ENCODE measurements around the gene RAB11B.
"Not testable (repeated sequence)": the region's sequence is repeated elsewhere in the genome, so short reads cannot be mapped to it uniquely, and the experiment has no call there.

Gene RAB11B

DNA sequence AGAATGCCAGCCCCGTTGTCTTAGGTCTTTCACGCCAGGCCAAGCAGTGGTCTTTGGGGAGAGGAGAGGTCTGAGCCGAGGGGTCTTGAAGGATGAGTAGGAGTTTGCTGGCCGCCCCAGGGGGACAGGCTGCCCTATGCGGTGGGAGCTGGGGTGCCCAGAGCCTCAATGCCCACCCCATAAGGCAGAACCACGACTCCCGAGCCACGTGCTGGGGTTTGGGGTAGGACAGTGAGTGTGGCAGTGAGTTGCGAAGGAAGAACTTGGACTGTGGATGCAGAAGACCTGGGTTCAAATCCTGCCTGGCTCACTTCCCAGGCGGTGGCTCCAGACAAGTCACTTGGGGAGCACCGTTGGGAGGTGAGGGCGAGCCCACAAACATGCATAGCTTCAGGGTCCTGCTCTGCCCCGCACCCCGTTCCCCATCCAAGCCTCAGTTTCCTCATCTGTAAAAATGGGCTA, 5.5 kb downstream of the RAB11B start:
- no peak for DNase-seq

DNA sequence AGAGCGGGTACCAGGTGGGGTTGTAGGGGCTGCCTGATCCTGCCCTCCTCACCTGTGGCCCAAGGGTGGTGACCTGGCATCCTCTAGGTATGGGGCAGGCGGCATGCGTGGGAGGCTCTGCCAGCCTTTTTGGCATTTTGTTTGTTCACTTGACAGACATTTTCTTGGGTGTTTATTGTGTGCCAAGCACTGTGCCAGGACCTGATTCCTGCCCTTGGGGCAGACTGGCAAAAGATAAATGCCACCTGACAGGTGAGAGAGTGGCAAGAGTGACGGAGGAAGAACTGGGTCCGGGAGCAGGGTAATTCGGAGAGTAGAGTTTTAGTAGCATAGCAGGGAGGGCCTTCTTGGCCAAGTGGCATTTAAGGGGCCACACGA, 6.0 kb downstream of the RAB11B start:
- no peak for DNase-seq

DNA sequence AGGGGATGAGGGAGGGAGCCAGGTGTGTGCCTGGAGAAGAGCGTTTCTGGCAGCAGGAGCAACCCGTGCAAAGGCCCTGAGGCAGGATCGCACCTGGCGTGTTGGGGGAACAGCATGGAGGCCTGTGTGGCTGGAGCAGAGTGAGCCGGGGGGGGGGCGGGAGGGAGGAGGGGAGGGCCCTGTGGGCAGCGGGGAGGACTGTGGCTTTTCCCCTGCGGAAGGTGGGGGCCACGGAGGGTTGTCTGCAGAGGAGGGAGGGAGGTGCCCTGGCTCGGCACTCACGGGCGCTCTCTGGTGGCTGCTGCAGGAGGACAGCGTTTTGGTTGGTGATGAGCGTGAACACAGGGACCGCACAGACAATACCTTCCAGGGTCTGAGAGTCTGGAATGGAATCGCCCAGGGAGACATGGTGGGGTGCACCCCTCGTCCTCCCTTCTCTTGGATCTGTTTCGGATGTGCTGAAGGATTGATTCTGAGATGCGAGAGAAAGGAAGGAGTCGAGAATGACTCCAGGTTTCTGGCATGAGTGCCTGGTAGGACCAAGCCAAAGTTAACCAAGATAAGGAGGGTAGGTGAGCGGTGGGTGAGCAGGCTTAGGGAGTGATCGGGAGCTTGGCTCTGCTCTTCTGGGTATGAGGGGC, 6.5 kb downstream of the RAB11B start:
- DNase-seq: peak; percentile 55 to 58

DNA sequence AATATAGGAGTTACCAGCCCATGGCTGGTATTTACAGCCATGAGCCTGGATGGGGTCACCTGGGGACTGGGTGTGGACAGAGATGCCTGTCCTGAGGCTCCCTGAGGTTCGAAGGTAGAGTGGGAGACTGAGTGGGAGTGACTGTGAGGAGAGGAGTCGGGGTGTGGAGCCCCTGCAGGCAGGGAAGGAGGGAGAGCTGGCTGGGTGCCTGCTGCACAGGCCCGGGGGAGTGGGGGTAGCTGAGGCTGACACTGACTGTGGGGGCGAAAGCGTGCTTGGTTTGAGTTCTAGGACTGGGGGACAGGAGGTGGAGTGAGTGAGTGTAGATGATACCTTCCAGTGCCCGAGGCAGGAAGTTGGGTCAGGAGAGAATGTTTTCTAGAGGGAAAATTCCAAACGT, 7.1 kb downstream of the RAB11B start:
- DNase-seq: no peak

DNA sequence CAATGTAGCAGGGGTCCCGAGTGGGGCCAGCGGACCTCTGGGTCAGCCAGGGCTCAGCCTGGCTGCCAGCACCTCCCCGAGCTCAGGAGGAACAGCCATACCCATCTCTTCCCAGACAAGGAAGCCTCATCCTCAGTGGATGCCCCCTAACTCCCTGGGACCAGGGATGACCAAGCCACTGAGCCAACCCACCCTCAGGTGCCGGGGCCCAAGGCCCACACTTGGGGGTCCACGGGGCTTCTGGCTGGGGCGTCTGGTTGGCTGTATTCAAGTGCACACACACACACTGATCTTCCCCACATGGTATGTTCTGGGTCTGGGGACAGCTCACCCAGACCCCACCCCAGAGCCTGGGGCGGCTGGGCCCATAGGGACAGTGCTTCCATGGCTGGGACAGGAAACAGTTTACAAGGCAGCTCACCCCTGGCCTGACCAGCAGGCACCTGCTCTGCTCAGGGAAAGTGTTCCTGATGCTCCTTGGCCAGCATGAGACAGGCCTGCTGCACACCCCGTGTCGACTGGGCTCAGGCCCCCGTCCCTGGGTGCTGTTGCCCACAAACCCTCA, 7.7 kb downstream of the RAB11B start:
- no peak for DNase-seq

DNA sequence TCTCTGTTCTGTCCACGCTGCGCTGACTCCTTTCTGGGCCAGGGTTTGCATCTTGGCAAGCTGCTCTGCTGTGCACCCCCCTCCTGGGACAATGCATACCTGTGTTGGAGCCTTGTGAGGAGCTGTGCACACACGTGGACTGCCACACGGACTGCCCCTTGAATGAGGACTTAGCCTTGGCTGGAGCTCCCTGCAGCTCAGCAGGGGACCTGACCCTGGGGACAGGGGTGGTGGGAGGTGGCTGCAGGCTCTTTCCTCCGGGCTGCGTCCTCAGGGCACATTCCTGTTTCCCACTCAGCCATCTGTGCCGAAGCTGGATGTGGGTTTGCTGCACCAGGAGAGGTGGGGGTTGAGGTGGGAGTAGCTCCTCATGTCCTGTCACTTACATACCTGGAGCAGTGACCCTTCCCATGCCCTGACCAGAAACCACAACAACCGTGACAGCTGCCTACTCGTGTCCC, 8.2 kb downstream of the RAB11B start:
- DNase-seq: no peak

DNA sequence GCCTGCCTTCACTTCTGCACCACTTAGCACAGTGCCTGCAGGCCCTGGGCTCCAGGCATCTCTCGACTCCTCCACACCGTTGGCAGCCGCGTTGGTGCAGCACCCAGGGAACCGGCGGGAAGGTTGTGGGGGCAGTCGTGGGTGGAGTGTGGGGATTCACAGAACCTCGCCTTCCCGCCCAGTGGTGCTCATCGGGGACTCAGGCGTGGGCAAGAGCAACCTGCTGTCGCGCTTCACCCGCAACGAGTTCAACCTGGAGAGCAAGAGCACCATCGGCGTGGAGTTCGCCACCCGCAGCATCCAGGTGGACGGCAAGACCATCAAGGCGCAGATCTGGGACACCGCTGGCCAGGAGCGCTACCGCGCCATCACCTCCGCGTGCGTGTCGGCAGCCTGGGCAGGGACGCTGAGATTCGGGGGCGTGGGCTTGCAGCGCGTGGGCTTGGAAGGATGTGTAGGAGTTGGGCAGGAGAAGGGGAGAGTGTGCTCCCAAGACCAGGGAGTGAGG, 9.6 kb downstream of the RAB11B start:
- DNase-seq: no peak

DNA sequence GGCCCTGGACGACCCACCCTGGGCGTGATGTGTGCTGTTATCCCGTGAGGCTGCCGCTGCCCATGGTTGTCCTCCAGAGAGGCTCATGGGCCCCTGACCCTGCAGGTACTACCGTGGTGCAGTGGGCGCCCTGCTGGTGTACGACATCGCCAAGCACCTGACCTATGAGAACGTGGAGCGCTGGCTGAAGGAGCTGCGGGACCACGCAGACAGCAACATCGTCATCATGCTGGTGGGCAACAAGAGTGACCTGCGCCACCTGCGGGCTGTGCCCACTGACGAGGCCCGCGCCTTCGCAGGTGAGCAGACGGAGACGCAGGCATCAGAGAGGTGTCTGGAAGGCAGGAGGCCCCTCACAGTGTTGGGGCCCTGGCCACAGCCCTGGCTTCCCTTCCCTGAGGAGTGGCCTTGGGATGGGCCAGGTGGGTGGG, 11.8 kb downstream of the RAB11B start:
- DNase-seq: no peak

DNA sequence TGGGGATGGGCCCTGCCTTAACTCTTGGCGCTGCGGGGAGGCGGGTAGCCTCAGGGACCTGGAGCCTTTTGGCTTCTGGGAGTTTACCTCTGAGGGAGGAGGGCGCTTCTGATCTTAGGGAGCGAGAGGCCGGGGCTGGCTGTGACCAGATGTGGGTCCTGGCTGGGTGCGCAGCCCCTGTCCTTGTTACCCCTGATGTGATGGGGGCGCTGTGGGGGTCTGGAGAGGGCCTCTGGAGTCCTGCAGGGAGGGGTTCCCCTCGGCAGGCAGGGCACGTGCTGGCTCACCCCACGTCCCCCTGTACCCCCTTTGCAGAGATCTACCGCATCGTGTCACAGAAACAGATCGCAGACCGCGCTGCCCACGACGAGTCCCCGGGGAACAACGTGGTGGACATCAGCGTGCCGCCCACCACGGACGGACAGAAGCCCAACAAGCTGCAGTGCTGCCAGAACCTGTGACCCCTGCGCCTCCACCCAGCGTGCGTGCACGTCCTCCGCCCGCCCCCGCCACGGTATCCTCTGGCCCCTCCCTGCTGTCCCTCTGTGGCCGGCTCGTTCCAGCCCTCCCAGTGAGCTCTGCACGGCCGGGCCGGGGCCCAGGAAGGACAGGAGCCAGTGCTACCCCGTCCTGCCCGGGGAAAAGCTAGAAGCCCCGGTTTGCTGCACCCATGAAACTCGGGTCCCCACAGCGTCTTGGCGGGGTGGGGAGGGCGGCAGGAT, 13.1 kb downstream of the RAB11B start:
- no peak for DNase-seq

DNA sequence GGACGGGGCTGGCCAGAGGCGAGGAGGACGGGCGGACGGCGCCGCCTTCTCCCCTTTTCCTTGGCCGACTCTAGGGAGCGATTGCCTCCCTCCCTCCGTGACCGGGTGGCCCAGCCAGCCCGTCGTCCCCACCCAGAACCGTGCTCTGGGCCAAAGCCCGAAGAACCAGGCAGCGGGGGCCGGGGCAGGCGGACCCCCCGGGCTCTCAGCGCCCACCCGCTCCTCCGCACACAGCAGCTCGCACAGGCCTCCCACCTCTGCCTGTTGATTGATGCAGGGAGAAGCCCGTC, 13.6 kb downstream of the RAB11B start:
- DNase-seq: no peak

DNA sequence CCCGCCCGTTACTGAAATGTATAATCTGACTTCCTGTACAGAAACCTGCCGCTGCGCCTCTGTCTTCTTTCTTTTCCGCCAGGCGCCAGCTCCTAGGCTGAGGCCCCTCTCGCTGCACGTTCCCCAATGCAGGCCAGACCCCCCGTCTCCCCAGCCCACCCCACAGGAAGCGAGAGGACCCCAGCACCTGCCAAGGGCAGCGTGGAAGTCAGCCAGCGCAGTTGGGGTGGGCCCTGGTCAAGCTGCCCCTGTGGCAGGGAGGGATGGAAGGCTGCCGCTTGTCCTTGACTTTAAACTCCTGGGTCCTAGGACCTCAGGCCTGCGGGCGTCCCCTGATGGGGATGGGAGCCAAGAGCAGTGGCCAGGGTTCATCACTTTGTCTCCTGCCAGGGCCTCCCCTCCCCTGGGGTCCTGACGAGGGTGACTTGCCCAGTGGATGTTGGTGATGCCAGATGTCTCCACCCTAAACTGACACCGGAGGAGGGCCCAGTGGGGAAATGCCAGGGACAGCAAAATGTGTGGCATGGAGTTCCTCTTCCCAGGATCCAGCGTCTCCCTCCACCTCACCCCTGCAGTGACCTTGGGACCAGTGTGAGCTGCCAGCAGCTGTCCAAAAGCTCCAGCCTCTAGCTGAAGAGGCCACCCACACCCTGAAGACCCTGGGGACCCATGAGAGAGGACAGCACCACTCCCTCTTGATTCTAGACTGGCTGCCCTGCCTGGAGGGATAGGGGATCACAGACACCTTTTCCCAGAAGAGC, 14.4 kb downstream of the RAB11B start:
- DNase-seq: no peak

DNA sequence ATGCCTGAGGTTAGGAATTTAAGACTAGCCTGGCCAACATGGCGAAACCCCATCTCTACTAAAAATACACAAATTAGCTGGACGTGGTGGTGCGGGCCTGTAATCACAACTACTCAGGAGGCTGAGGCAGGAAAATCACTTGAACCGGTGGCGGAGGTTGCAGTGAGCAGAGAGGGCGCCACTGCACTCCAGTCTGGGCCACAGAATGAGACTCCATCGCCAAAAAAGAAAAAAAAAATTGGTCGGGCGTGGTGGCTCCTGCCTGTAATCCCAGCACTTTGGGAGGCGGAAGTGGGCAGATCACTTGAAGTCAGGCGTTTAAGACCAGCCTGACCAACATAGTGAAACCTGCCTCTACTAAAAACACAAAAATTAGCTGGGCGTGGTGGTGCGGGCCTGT, 20.6 kb downstream of the RAB11B start:
- not testable (repeated sequence) for DNase-seq

DNA sequence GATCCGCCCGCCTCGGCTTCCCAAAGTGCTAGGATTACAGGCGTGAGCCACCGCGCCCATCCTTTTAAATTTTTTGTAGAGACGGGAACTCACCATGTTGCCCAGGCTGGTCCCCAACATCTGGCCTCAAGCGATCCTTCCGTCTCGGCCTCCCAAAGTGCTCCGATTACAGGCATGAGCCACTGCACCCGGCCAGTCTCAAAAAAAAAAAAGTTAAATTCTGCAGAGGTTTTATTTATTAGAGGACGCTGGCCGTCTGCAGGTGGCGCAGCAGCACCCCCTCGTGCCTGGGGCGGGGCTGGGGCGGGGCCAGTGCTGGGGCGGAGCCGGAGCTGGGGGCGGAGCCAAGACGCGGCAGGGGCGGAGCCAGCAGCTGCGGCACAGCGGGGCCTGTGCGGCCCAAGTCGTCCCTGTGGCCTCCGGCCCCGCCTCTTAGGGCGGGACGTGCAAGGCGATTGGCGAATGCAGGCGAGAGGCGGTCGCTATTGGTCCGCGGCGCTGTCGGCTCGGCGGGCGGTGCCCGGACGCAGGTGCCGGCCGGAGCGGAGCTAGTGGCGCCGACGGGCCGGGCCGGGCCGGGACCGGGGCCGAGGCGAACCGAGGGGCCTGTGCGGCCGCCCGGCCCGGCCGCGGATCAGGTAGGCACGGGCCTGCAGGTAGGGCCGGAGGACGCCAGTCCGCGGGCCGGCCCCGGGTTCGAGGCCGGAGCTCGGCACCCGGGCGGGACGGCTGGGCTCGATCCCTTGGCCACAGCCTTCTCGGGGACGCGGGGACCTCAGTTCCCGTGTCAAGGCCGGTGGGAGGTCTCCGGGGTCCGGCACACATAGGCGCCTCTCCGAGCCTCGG, 22.8 kb downstream of the RAB11B start, which contains the start of gene MARCHF2:
TSS of gene MARCHF2 (plus strand) at position 523 of the 846 bp plus-strand sequence. CDS start 8,536 bp downstream, outside the sequence.
- DNase-seq: peak; percentile 98 to 99

DNA sequence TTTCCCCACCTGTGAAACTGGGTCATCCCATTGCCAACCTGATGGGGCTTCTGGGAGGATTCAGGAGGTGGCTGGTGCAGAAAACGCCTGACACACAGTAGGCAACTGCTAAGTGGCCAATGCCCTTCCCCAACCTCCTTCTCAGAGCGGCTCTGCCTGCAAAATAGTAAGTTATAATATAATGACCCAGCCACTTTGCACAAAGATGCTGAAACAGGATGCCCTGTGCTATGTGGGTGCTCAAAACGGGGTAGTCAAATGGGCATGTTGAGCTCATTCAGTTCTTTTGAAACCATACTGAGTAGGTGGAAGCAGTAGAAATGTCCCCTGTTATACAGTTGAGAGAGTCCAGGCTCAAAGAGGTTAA, 23.5 kb downstream of the RAB11B start:
- DNase-seq: peak; percentile 71 to 82

DNA sequence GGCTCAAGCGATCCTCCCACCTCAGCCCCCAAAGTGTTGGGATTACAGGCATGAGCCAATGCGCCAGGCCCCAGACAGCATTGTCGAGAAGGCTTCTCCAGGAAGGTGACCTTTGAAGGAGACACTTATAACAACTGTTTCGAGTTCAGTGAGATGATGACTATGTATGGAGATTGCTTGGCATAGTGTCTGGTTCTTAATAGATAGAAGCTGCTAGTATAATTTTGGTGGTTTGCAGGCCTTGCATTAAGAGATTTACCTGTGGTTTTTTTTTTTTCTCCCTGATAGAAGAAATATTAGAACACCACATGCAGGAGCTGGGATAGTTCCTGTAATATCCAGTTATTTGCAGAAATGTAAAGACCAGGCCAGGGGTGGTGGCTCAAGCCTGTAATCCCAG, 26.6 kb downstream of the RAB11B start:
- DNase-seq: no peak

DNA sequence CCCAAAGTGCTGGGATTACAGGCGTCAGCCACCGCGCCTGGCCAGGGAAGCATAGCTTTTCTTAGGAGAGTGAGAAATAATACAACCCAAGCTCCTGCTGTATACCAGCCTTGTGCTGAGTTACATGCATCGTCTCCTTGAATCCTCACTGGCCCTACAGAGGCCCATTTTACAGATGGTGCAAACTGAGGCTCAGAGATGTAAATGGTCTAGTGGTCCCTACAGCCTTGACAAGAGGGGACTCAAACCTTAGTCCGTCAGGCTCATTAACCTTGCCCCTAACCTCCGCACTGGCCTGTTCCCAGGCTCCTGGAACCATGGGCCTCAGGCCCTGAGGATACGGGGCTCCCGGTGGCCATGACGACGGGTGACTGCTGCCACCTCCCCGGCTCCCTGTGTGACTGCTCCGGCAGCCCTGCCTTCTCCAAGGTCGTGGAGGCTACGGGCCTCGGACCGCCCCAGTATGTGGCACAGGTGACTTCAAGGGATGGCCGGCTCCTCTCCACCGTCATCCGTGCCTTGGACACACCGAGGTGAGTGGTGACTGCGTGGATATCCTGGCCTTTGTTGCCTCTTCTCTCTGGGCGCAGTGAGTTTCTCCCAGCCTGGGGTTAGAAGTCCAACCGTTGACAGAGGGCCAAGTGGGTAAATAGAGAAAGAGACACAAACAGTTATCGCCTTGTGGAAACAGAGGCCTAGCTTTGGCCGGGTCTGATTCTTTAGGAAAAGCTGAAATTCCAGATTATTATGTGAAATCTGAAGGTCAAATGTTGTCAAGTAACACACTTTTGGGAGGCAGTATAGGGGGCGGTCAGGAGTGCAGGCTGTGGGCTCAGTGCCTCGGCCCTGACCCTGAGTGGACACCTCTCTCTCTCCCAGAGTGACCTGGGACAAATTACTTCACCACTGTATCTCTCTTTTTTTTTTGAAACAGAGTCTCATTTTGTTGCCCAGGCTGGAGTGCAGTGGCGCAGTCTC, 31.6 kb downstream of the RAB11B start:
- no peak for DNase-seq

DNA sequence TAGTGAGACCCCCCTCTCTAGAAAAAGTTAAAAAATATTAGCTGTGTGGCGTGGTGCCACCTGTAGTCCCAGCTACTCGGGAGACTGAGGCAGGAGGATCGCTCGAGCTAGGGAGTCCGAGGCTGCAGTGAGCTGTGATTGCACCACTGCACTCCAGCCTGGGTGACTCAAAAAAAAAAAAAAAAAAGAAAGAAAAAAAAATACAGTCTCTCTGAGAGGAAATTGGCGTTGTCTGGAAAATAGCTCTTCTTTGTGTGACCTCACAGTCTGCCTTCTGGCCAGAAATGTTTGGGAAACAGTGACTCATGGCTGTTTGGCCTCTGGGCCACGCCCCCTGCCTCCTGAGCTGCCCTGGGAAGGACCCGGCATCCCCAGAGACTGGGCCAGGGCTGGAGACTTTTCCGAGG, 33.7 kb downstream of the RAB11B start:
- peak; percentile 94 to 96 for DNase-seq

DNA sequence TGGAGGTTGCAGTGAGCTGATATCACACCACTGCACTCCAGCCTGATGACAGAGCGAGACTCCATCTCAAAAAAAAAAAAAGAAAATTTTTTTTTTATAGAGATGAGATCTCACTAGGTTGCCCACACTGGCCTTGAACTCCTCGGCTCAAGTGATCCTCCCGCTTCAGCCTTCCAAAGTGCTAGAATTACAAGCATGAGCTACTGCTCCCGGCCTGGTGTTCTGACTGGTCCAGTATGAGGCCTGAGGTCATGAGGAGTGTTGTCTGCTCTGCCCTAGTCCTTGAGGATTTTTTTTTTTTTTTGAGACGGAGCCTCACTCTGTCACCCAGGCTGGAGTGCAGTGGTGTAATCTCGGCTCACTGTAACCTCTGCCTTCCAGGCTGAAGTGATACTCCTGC, 35.2 kb downstream of the RAB11B start:
- DNase-seq: not testable (repeated sequence)

DNA sequence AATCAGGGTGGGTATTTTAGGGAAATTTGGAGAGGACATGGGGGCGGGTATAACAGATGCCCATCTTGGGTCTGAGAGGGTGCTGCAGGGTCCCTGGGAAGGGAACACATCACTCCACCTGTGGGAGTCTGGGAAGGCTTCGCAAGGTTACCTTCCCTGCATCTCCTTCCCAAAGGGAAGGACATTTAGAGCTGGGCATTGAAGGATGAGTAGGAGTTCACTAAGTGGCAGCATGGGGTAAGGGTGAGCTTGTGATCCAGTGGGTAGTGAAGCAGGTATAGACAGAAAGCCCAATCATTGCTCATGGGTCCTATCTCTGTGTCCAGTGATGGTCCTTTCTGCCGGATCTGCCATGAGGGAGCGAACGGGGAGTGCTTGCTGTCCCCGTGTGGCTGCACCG, 36.1 kb downstream of the RAB11B start:
- DNase-seq: no peak

DNA sequence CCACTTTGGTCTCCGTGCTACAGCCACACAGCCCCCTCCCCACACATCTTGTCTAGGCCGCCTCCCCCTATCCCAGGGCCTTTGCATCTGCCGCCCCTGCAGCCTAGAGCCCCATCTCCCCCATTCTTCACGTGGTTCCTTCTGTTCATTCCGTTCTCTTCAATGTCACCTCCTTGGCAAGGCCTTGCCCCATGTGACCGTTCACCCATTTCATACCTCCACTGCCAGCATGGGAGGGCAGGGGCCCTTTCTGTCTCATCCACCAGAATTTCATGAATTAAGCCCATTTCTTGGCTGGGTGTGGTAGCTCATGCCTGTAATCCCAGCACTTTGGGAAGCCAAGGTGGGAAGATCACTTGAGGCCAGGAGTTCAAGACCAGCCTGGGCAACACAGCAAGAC, 38.9 kb downstream of the RAB11B start:
- no peak for DNase-seq

DNA sequence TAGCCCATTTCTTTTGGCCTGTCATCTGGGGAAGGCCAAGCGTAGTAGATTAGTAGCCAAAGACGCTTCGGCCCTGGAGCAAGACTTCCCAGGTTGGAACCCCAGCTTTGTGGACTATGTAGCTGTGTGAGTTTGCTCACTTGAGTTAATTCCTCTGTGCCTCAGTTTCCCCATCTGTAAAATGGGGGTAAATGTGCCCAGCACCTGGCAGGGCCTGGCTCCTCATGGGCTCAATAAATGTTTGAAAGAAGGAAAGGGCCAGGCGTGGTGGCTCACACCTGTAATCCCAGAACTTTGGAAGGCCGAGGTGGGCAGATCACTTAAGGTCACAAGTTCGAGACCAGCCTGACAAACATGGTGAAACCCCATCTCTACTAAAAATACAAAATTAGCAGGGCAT, 39.7 kb downstream of the RAB11B start:
- DNase-seq: no peak

Data from inflammatory macrophage (primary cell).